ENCODE data around the gene FNBP1.

GRCh38 chr9:130010151-130010988 lies 32.6 kb downstream of the FNBP1 start:
- TF ChIP-seq EZH2 (IDR thresholded peaks at IDR 0.05) (no peak), POLR2AphosphoS5 (IDR thresholded peaks at IDR 0.05; ENCODE audit: borderline replicate concordance, low read depth, low read length) (no peak), FOXP2 (optimal IDR thresholded peaks at IDR 0.05; ENCODE audit: control extremely low read depth, extremely low read length, insufficient read depth) (no peak)

Data from SK-N-MC (cell line).